Colon (tissue), 2 donors: ENCODE measurements around the gene ZFAND3.
"Not testable (repeated sequence)": the region's sequence is repeated elsewhere in the genome, so short reads cannot be mapped to it uniquely, and the experiment has no call there.

ENCODE experiments used
- FAIRE-seq: peaks from 2 replicates; lab custom pipeline; 2012; peaks lifted over from hg19 to GRCh38; lab: Jason Lieb, UNC
- donor health status: control.
- donor health status: control.

Gene ZFAND3

DNA sequence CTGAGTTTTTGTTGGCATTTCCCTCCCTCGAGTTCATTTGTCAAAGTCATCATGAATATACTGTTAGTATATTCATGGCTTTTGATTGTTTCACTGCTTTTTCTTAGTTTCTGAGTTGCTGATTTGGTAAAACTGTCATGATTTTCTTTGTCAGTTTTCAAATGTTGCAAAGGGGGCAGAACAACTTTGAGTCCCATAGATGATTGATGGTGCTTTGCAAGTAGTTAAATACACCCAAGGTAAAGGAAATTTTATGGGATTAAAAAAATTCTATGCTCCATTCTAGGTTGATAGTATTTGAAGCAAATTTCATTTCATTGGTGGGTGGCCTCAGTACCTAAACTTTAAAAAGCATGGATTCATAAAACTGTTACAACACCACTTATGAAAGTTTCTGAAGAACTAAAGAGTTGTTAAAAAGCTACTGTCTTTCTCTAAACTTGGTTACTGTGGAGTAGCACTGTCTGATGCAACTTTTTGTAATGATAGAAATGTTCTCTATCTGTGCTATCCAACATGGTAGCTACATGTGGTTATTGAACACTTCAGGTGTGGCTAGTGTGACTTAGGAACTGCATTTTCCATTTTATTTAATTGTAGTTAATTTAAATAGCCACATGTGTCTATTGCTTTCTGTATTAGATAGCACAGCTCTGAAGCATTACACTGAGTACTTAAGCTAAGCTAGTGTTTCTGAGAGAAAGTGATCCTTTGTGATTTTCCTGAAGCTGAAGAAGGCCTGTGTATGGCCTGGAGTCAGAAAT lies 153.6 kb downstream of the ZFAND3 start:
- no peak for FAIRE-seq

GRCh38 chr6:37974381-37974780 lies 154.9 kb downstream of the ZFAND3 start:
- FAIRE-seq: no peak

DNA sequence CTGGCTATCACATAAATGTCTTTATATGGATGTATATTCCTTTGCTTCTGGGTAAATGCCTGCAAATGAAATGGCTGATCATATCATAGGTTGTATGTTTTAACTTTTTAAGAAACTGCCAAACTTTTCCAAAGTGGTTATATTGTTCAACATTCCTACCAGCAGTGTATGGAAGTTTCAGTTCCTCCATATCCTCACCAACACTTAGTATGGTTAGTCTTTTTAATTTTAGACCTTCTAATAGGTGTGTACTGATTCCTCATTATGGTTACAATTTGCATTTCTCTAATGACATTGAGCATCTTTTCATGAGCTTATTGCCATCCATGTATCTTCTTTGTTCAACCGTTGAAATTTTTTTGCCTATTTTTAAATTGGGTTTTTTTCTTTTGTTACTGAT lies 155.4 kb downstream of the ZFAND3 start:
- FAIRE-seq: no peak

- FAIRE-seq: no peak
Observed at GRCh38 chr6:37977715-37978114, 158.2 kb downstream of the ZFAND3 start.

DNA sequence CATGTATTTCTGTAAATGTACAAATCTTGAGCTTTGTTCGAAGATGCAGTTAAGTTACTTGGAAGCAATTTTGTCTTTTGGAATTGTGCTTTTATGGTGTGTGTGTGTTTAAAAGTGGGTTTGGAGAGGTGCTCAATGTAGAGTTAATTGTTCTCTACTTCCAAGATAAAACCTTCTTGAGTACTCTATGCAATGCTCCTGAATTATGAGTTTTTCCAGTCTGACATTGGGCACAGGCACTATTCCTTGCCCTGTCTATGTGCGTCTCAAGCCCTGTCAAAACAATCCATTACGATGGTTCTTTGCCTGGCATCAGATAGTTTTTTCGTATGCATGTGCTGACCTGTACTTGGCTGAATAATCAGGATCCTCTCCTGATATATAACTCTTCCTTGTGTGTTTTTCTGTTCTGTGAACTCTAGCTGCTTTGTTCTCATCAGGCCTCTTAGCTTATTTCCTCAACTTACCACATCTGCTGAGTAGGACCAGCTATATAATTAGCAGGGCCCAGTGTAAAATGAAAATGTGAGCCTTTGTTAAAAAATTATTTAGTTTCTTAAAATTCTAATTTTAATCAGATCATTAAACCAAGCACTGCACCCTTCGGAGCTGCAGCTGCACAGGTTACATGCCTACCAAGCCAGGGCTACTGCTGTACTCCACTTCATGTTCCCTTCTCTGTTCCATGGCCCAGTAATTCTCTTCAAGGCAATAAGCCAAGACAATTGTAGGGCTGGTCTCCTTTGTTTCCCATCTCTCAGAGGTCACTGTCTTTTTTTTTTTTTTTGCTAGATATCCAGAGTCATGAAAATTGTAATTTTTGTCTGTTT lies 160.1 kb downstream of the ZFAND3 start:
- FAIRE-seq: no peak

- no peak for FAIRE-seq
Observed at GRCh38 chr6:37980222-37980595, 160.7 kb downstream of the ZFAND3 start.

GRCh38 chr6:37981626-37982025 lies 162.1 kb downstream of the ZFAND3 start:
- FAIRE-seq: no peak

DNA sequence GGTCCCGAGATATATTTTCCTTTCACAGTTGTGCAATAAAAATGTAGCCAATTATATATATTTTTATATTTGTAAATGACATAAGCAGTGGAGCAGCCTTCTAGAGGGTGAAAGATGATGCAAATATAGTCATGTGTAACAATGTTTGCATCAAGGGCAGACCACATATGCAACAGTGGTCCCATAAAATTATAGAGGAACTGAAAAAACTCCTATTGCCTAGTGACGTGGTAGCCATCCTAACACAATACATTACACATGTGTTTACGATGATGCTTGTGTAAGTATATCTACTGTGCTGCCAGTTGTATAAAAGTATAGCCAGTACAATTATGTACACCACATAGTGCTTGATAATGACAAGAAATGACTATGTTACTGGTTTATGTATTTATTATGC lies 162.8 kb downstream of the ZFAND3 start:
- no peak for FAIRE-seq

DNA sequence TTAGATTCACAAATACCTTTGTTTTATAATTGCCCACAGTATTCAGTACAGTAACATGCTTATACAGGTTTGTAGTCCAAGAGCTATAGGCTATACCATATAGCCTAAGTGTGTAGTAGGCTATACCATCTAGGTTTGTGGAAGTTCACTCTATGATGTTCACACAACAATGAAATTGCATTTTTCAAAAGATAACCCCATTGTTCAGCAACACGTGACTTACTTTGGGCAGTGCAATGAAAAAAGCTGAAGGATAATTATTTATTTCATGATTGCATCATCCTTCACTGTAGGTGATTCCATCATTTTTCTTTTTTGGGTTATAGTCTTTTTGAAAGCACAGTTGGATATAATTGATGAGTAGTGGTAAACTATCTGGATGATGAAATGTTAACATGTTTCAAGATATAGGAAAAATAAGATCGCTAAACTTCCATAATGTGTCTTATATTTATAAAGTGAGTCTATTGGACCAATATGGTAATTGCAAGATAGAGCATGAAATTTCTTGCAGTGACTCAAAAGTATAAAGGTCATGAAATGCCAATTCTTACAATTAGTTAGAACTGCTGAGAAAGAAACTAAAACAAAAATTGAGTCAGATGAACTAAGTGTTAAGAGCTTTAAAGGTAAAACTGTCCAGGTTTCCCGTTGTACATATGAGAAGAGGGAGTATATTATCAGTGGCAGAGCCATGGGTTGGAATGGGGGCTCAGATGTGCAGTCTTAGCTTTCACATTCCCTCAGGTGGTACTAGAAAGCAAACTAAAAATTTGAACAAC lies 164.4 kb downstream of the ZFAND3 start:
- no peak for FAIRE-seq

GRCh38 chr6:37984578-37984977 lies 165.1 kb downstream of the ZFAND3 start:
- FAIRE-seq: no peak

- no peak for FAIRE-seq
Observed at GRCh38 chr6:37985355-37985754, 165.8 kb downstream of the ZFAND3 start.

DNA sequence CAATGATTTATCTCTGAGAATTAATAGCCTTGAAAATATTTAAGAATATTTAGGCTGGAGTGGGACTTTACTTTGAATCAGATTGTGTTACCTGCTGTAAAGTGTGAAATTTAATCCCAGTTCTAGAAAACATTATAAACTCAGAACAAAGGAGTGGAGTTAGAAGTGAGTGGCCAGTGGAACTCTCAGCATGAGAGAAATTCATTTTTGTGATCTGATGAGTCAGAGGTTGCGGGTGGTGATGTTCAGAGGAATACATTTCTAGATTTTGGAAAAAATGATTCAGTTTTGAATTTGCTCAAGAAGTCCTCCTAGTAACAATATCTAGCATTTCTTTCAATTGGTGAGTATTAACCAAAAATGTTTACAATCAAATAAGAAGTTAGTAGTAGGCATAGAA lies 167.5 kb downstream of the ZFAND3 start:
- FAIRE-seq: no peak

GRCh38 chr6:37987559-37987958 lies 168.0 kb downstream of the ZFAND3 start:
- FAIRE-seq: no peak

GRCh38 chr6:37988127-37988526 lies 168.6 kb downstream of the ZFAND3 start:
- FAIRE-seq: no peak

GRCh38 chr6:37988696-37989095 lies 169.2 kb downstream of the ZFAND3 start:
- FAIRE-seq: no peak

DNA sequence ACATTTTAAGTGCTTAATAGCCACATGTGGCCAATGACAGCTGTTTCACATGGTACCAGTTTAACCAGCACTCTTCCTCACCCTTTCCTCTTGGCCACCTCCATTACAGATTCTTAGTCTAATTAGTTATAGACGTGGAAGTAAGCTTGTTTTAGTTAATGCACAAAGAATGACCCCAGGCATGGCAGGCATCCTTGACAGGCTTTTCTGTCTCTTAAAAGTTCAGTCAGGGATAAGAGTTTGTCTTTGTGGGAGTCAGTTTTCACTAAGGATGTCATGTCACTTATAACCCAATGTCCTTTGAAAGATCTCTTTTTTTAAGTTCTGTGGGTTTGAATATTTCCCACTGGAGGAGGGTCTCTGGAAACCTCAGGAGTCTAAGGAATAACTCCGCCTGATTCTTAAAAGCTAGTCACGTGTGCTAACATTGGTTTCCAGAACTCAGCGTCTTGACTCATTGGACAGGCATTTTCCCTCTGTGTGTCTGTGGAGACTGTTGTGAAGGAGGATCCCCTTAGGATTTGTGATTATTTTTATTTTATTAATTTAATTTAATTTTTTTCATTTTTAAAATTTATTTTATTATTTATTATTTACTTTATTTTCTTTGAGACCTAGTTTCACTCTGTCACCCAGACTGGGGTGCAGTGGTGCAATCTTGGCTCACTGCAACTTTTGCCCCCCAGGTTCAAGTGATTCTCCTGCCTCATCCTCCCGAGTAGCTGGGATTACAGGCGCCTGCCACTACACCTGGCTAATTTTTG lies 171.4 kb downstream of the ZFAND3 start:
- no peak for FAIRE-seq

GRCh38 chr6:37992749-37993148 lies 173.2 kb downstream of the ZFAND3 start:
- no peak for FAIRE-seq

DNA sequence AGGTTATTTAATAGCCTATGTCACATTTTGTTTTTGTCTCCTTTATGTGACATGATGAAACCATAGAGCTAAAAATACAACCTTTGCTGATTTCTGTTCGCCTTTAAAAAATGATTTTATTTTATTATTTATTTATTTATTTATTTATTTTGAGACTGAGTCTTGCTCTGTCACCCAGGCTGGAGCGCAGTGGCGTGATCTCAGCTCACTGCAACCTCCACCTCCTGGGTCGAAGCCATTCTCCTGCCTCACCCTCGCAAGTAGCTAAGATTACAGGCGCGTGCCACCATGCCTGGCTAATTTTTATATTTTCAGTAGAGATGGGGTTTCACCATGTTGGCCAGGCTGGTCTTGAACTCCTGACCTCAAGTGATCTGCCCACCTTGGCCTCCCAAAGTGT lies 173.7 kb downstream of the ZFAND3 start:
- not testable (repeated sequence) for FAIRE-seq

GRCh38 chr6:37993596-37993995 lies 174.1 kb downstream of the ZFAND3 start:
- no peak for FAIRE-seq

DNA sequence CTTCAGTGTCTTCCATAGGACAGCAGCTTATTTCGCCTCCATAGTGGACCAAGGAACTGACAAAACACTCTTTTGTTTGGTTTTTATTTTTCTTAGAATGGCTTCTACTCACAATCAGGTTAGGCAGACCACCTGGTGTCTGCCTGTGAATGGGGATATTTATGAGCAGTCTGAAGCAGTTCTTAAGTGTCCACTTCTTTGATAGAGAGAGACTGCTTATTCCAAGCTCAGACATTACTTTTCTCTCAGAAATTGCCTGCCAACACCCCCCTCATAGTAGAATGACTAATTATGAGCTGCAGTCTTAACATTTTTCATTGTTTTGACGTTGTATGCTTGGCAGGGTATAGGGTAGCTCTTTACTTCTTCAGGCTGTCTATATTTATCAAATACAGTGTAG lies 174.7 kb downstream of the ZFAND3 start:
- no peak for FAIRE-seq

DNA sequence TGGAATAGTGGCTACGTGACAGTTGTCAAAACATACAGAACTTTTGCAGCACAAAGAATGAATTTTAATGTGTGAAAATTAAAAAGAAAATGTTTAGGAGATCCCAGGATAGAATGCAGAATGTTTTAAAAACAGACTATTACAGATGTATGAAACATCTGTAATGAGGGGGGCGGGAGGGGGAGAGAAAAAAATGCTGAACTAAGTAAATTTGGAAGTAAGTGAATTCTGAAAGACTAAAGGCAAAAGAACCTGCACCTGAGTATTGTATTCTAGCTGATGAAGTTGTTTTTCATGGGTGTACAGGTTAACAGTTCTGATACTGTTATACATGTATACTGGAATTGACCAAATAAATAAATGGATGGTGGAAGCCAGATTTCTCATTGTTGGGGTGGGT lies 178.8 kb downstream of the ZFAND3 start:
- no peak for FAIRE-seq

DNA sequence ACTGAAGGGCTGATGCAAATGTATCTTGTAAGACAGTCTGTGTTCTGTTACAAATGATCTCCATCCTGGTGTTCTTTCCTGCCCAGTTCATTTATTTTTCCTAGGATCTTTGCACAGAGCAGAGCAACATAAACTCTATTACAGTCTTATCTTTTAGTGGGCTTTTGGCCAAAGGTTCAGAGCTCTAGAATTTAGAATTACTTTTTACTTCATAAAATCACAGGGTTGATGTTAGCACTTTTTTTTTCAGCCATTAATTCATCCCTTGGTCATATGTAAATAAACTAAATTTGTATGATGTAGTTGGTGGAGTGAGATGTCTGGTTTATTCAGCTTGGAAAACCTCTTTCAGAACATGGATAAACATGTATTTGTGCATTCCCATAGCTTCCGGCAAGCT lies 181.9 kb downstream of the ZFAND3 start:
- FAIRE-seq: no peak
